ENCODE measurements around the gene IRAK3.
A peak's percentile ranks its signal among the peaks of the same experiment; 100 is the strongest.

IRAK3 gene

GRCh38 chr12:66270613-66271012 lies 81.6 kb downstream of the IRAK3 start:
- no peak for DNase-seq (ENCODE audit: low read depth)
- no peak for TF ChIP-seq CTCF (IDR thresholded peaks at IDR 0.05; ENCODE audit: control insufficient read depth, extremely low read depth, insufficient read depth)
- H3K4me3 ChIP-seq (ENCODE audit: low read depth, low read length) = no peak overlapping the region

DNA sequence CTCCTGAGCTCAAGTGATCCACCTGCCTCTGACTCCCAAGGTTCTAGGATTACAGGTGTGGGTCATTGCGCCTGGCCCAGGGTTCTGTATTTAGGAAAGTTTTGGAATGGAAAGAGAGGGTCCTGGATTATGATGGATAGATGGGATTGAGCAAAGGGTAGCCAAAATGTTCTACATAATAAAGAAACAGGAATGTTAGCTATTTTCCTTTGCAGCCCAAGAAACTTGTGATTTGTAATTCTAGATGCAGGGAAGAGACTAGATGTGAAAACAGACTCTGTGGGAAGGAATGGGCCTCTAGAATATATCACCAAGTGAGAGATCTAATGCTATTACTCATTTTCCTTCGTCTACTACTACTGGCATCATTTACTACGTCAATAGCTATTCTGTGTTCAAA lies 83.6 kb downstream of the IRAK3 start:
- DNase-seq (ENCODE audit: low read depth) = no peak
- H3K4me3 ChIP-seq (ENCODE audit: low read depth, low read length) = no peak overlapping the region
- TF ChIP-seq CTCF (IDR thresholded peaks at IDR 0.05; ENCODE audit: control insufficient read depth, extremely low read depth, insufficient read depth) = no peak

GRCh38 chr12:66273147-66273546 lies 84.1 kb downstream of the IRAK3 start:
- no peak for TF ChIP-seq CTCF (IDR thresholded peaks at IDR 0.05; ENCODE audit: control insufficient read depth, extremely low read depth, insufficient read depth)
- no peak overlapping the region for H3K4me3 ChIP-seq (ENCODE audit: low read depth, low read length)
- DNase-seq (ENCODE audit: low read depth) = no peak

DNA sequence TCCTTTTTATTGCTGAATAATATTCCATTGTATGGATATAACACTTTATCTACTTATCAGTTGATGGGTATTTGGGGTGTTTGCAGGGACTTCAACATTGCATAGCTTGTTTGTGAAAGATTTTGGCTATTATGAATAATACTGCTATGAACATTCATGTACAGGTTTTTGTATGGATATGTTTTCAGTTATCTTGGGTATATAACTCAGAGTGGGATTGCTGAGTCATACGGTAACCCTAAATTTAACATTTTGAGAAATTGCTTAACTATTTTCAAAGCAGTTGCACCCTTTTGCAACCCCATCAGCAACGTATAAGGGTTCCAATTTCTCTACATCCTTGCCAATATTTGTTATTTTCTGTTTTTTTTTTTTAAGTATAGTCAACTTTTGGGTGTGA lies 86.0 kb downstream of the IRAK3 start:
- no peak for TF ChIP-seq CTCF (IDR thresholded peaks at IDR 0.05; ENCODE audit: control insufficient read depth, extremely low read depth, insufficient read depth)
- DNase-seq (ENCODE audit: low read depth) = no peak
- no peak overlapping the region for H3K4me3 ChIP-seq (ENCODE audit: low read depth, low read length)

DNA sequence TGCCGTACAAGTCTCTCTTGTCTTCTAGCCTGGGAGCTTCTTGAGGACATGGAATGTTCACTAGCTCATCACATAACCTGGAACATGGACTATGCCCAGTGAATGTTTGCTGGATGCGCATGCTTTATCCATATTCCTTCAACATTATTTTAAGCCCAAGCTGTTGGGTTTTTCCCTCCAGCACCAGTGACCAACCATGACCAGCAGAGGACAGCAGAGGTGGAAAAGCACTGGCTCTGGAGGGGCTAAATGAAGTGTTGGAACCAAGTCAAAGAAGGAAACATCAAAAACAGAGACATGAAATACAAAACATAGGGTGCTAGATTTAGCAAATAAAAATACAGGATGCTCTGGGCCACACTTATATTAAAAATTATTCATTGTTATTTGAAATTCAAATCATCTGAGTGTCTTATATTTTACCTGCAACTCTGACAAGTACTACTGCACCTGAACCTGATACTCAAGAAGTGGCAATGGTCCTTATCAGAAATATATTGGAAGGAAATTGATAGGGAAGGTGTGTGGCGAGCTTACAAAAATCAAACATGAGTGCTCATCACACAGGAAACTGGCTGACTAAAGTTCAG lies 90.2 kb downstream of the IRAK3 start:
- TF ChIP-seq CTCF (IDR thresholded peaks at IDR 0.05; ENCODE audit: control insufficient read depth, extremely low read depth, insufficient read depth) = peak; percentile 42
- no peak overlapping the region for H3K4me3 ChIP-seq (ENCODE audit: low read depth, low read length)
- DNase-seq (ENCODE audit: low read depth) = no peak

DNA sequence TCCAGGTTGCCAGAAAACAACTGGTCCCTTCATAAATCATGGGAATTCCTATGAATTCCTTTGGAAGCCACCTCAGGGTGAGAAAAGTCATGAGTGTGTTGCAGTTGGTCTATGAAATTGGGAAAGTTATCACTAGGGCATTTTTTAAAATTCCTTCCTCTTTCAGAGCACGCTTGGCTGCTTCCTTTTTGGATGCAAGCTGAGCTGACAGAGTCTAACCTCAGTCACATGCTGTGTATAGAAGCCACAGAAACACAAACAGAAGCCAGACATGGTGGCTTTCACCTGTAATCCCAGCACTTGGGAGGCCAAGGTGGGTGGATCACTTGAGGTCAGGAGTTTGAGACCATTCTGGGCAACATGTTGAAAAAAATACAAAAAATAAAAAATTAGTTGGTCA lies 91.5 kb downstream of the IRAK3 start:
- no peak for TF ChIP-seq CTCF (IDR thresholded peaks at IDR 0.05; ENCODE audit: control insufficient read depth, extremely low read depth, insufficient read depth)
- no peak overlapping the region for H3K4me3 ChIP-seq (ENCODE audit: low read depth, low read length)
- no peak for DNase-seq (ENCODE audit: low read depth)

DNA sequence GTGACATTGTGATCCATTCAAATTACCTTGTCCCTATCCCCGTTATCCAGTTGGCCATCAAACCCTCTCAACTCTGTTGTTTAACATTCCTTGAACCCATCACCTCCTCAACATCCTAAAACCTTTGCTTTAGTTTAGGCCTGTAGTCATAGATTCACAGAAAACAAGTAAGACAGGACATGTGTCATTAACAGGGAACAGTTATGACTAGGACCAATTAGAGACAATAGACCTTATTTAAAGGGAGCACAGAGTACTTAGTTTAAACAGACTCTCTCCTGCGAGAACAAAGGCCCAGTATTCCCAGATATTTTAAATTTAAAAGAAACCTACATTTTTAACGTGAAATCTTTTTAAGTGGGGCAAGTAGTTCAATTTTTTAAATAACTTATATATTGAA lies 93.2 kb downstream of the IRAK3 start:
- TF ChIP-seq CTCF (IDR thresholded peaks at IDR 0.05; ENCODE audit: control insufficient read depth, extremely low read depth, insufficient read depth) = no peak
- no peak overlapping the region for H3K4me3 ChIP-seq (ENCODE audit: low read depth, low read length)
- DNase-seq (ENCODE audit: low read depth) = no peak
